D721Med (cell line): Measurements from ENCODE around the gene ZKSCAN1.
A peak's percentile ranks its signal among the peaks of the same experiment; 100 is the strongest.

Source experiments
- DNase-seq: peaks from one replicate; pipeline ENCODE4 v3.0.0; 2011; ENCODE audit warnings: low spot score; ENCODE audit not compliant: insufficient read length
- FAIRE-seq: peaks from 2 replicates; lab custom pipeline; 2011; peaks lifted over from hg19 to GRCh38; lab: Jason Lieb, UNC
- CTCF ChIP-seq: IDR thresholded peaks from 2 replicates; pipeline ENCODE4 v1.5.1; 2012; ENCODE audit warnings: mild to moderate bottlenecking, control low read depth; ENCODE audit not compliant: insufficient read depth; ENCODE audit errors: missing control alignments

Gene ZKSCAN1

DNA sequence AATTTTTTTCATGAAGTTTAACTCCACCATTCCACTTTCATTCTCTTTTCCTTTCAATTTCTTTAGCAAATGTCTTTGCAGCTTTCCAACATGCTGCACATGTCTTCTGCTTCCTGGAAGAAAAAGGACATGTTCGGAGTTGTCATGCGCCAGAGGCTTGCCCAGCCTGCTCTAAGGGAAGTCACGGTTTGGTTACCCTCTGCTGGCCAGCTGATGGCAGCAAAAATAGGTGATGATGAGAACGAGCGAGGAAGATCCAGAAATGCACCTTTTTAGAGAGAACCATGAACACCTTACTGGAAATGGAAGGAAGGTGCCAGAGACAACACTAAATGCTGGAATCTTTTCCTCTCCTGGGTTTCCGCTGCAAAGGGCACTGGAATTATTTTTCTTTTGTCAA, 29.3 kb downstream of the ZKSCAN1 start:
- TF ChIP-seq CTCF: no peak
- FAIRE-seq (no peak), DNase-seq (no peak)

DNA sequence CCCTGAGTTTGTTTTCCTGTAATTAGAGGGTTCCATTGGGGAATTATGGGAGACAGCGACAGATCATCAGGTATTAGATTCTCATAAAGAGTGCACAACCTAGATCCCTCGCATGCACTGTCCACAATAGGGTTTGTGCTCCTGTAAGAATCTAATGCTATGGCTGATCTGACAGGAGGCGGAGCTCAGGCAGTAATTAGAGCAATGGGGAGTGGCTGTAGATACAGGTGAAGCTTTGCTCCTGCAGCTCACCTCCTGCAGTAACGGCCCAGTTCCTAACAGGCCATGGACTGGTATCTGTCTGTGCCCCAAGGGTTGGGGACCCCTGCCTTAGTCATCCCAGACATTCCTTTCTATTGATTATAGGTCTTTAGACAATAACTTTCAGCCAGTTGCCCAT, 33.3 kb downstream of the ZKSCAN1 start:
- no peak for TF ChIP-seq CTCF
- DNase-seq (no peak), FAIRE-seq (no peak)

GRCh38 chr7:100049441-100050291, 34.3 kb downstream of the ZKSCAN1 start, which contains the start of gene ZSCAN21:
ZSCAN21 (plus strand) TSS chr7:100049774; CDS start chr7:100057007, 7,233 bp downstream.
- FAIRE-seq (no peak), DNase-seq (peak; percentile 90)
- peak; percentile 17 for TF ChIP-seq CTCF

- no peak for FAIRE-seq
- TF ChIP-seq CTCF: no peak
- DNase-seq: no peak
Measured at GRCh38 chr7:100051611-100052010, 36.2 kb downstream of the ZKSCAN1 start.

DNA sequence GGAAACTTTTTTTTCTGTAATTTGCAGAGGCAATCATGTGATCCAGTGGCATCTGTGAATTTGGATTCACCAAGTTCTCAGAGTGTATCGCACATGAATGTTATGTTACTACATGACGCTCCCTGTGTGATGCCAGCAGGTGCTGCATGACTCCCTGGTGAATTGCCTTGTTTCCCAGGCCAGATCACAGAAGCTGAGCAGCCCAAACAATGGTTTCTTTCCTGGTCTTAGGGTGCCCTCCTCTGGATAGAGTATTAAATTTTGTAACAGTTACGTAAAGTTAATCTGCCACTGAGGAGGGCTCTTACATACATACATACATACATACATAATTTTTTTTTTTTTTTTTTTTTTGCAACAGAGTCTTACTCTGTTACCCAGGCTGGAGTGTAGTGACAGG, 37.8 kb downstream of the ZKSCAN1 start:
- FAIRE-seq: no peak

GRCh38 chr7:100057006-100057405, 41.6 kb downstream of the ZKSCAN1 start:
- no peak for TF ChIP-seq CTCF
- no peak for DNase-seq
- no peak for FAIRE-seq

More for the DNA sequence above, 37.8 kb downstream of the ZKSCAN1 start:
- peak; percentile 42 for DNase-seq
- peak; percentile 47 for TF ChIP-seq CTCF

DNA sequence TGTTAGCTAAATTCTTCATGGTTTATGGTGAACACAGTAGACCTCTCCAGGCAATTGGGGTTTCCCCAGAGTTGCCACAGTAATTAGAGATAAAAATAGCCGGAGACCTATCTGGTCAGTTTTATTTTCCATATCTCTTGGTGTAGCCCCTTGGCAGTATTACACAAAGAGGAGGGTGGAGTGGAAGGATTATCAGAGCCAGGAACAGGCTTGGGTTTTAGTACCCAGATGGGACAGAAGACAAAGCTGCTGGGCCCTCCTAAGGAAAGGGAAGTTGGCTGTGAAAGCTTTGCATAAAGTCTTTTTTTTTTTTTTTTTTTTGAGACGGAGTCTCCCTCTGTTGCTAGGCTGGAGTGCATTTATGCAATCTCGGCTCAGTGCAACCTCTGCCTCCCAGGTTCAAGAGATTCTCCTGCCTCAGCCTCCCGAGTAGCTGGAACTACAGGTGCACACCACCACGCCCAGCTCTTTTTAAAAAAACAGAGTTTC, 43.9 kb downstream of the ZKSCAN1 start:
- no peak for DNase-seq
- no peak for TF ChIP-seq CTCF
- FAIRE-seq: no peak
